H54 (cell line): ENCODE data around the gene SLC25A44.
A peak's percentile ranks its signal among the peaks of the same experiment; 100 is the strongest.

Experiments
- DNase-seq: peaks from one replicate; pipeline ENCODE4 v3.0.0; 2011; ENCODE audit warnings: low spot score, mixed read lengths; ENCODE audit not compliant: insufficient read length
- FAIRE-seq: peaks from 3 replicates; lab custom pipeline; 2011; peaks lifted over from hg19 to GRCh38; lab: Jason Lieb, UNC
- POLR2A ChIP-seq: IDR thresholded peaks from 2 replicates; pipeline ENCODE4 v1.6.1; 2011; ENCODE audit warnings: low read depth, mild to moderate bottlenecking, low read length

Gene SLC25A44, protein sequence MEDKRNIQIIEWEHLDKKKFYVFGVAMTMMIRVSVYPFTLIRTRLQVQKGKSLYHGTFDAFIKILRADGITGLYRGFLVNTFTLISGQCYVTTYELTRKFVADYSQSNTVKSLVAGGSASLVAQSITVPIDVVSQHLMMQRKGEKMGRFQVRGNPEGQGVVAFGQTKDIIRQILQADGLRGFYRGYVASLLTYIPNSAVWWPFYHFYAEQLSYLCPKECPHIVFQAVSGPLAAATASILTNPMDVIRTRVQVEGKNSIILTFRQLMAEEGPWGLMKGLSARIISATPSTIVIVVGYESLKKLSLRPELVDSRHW

GRCh38 chr1:156193488-156194299 is at the start of gene SLC25A44:
Gene SLC25A44 (plus strand): TSS chr1:156194104. CDS start chr1:156199848, 5,744 bp downstream.
- peak; percentile 96 for DNase-seq
- peak; percentile 87 for FAIRE-seq
- peak; percentile 89 for TF ChIP-seq POLR2A

DNA sequence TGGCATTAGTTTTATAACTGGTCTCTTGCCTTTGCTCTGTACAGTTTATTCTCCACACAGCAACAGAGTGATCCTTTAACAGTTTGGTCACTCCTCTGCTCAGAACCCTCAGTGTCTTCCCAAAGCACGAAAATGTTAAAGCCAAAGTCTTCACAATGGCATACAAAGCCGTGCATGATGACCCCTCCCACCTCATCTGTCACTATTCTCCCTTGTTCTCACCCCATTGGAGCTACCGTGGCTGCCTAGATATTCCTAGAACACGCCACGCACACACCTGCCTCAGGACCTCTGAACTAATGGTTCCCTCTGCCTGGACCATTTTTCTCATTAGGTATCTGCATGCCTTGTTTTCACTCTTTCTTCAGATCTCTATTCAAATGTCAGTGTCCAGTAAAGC is 49.2 kb upstream of the SLC25A44 start:
- DNase-seq (no peak), FAIRE-seq (no peak)
- TF ChIP-seq POLR2A: no peak

- FAIRE-seq: no peak
- DNase-seq: no peak
- TF ChIP-seq POLR2A: no peak
Measured at GRCh38 chr1:156145650-156146019, 48.3 kb upstream of the SLC25A44 start.

GRCh38 chr1:156146020-156146768 is 47.7 kb upstream of the SLC25A44 start:
- FAIRE-seq (peak; percentile 36), DNase-seq (peak; percentile 87)
- no peak for TF ChIP-seq POLR2A

DNA sequence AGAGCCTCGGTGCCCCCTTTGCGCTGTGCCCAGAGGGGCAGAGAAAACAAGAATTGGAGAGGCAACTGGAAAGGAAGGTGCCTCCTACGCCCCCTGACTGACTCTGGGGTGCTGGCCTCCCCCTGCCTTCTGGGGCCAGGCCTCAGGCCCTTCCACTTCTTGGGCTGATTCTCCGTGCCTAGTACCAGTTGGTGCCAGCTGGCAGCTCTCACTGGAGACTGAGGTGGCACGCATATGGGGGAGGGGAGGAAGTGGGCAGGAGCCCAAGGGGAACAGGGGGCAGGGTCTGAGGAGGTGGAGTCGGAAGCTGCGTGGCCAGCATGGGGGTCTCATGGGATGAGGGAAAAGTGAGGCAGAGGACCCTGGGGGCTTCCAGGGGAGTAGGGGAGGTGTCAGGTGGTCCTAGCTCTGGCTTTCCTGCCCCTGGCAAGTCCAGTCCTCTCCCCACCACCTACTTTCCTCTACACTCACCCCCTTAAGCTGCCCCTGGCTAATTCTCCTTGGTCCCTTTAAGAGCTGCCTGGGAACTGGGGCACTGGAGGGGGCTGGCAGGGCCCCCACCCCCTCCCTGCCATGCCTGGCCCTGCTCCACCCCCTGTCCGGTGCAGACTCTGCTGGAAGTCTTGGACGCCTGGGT is 47.0 kb upstream of the SLC25A44 start:
- TF ChIP-seq POLR2A: no peak
- no peak for DNase-seq
- FAIRE-seq: no peak

GRCh38 chr1:156148216-156148615 is 45.7 kb upstream of the SLC25A44 start:
- no peak for FAIRE-seq
- TF ChIP-seq POLR2A: no peak
- no peak for DNase-seq

GRCh38 chr1:156149374-156150332 is 44.3 kb upstream of the SLC25A44 start:
- DNase-seq (no peak), FAIRE-seq (no peak)
- TF ChIP-seq POLR2A: no peak

GRCh38 chr1:156150333-156151011 is 43.4 kb upstream of the SLC25A44 start:
- DNase-seq (no peak), FAIRE-seq (no peak)
- no peak for TF ChIP-seq POLR2A

DNA sequence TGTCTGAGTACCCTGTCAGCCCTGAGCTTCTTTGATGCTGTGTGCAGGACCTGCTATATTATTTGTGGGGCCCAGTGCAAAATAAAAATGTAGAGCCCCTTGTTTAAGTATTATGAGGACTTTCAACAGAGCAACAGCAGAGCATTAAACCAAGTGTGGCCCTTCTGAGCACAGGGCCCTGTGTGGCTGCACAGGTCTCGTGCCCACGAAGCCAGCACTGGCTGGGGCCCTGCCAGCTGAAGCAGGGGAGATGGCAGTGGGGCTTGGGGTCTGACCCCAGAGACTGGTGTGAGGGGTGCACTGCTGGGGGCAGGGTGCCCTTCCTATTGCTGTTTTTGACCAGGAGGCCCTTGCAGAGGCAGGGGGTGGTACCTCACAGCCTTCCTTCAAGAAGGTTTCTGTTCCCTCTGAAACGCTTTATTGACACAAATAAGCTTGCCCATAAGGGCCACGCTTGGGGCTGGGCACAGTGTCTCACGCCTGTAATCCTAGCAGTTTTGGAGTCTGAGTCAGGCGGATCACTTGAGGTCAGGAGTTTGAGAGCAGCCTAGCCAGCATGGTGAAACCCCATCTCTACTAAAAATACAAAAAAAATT is 42.7 kb upstream of the SLC25A44 start:
- no peak for DNase-seq
- TF ChIP-seq POLR2A: no peak
- no peak for FAIRE-seq

- peak; percentile 46 for DNase-seq
- no peak for TF ChIP-seq POLR2A
- no peak for FAIRE-seq
Measured at GRCh38 chr1:156152628-156153027, 41.3 kb upstream of the SLC25A44 start.

GRCh38 chr1:156153362-156153761 is 40.5 kb upstream of the SLC25A44 start, which contains the start of gene SEMA4A:
Gene SEMA4A (plus strand): TSS chr1:156153585. CDS start chr1:156154579, 994 bp downstream.
- no peak for TF ChIP-seq POLR2A
- FAIRE-seq (no peak), DNase-seq (no peak)
